ENCODE results near the gene ZNF438. TPM values are rescaled to one million over a fixed set of nuclear protein-coding genes. Genes with fewer than 3 reads are reported as not detected.

The ZNF438 gene
- total RNA-seq, 1 experiment from 2014 or later, result 2.0 TPM

DNA sequence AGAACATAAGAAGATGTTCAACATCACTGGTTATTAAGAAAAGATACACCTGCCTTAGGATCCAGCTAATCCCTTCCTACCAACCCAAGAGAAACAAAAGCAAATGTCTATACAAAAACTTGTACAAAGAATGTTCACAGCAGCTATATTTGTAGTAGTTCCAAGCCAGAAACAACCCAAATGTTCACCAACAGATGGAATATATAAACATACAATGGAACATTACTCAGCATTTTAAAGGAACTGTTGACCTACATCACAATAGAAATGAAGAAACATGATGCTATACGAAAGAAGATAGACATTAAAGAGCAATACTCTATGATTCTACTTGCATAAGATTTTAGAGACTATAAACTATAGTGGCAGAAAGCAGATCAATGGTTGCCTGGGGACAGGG is 149.4 kb downstream of the ZNF438 start:
- H3K9me3 ChIP-seq (ENCODE audit: control insufficient read depth, insufficient read depth, low read depth, low read length), result no peaks in the 10 kb centered on the region
- H3K4me1 ChIP-seq (ENCODE audit: control insufficient read depth, insufficient read depth, low read length), result no peaks in the 10 kb centered on the region; the same call in 1 of the 2 replicates
- POLR2A ChIA-PET, result no interaction called here
- TF ChIP-seq, protein P1, sequence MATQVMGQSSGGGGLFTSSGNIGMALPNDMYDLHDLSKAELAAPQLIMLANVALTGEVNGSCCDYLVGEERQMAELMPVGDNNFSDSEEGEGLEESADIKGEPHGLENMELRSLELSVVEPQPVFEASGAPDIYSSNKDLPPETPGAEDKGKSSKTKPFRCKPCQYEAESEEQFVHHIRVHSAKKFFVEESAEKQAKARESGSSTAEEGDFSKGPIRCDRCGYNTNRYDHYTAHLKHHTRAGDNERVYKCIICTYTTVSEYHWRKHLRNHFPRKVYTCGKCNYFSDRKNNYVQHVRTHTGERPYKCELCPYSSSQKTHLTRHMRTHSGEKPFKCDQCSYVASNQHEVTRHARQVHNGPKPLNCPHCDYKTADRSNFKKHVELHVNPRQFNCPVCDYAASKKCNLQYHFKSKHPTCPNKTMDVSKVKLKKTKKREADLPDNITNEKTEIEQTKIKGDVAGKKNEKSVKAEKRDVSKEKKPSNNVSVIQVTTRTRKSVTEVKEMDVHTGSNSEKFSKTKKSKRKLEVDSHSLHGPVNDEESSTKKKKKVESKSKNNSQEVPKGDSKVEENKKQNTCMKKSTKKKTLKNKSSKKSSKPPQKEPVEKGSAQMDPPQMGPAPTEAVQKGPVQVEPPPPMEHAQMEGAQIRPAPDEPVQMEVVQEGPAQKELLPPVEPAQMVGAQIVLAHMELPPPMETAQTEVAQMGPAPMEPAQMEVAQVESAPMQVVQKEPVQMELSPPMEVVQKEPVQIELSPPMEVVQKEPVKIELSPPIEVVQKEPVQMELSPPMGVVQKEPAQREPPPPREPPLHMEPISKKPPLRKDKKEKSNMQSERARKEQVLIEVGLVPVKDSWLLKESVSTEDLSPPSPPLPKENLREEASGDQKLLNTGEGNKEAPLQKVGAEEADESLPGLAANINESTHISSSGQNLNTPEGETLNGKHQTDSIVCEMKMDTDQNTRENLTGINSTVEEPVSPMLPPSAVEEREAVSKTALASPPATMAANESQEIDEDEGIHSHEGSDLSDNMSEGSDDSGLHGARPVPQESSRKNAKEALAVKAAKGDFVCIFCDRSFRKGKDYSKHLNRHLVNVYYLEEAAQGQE (IDR thresholded peaks at IDR 0.05; ENCODE audit: insufficient read depth in 1 of 2, low read depth in 2 of 2, low read length in 1 of 2), result no peak
- TF ChIP-seq TCF7L2 (IDR thresholded peaks at IDR 0.05; ENCODE audit: low read depth, low read length) (no peak), SIN3A (IDR thresholded peaks at IDR 0.05; ENCODE audit: borderline replicate concordance, insufficient read depth, low read depth, low read length) (no peak), CTCF (IDR thresholded peaks at IDR 0.05) (no peak)
- CTCF ChIA-PET, result no interaction called here
- H3K36me3 ChIP-seq (ENCODE audit: control insufficient read depth, insufficient read depth, low read length), result no peaks in the 10 kb centered on the region
- no TSS peak for BruUV-seq (replicated peaks)
- DNase-seq (ENCODE audit: low read depth, low spot score), result no peak
- no peak for ATAC-seq
- H3K4me3 ChIP-seq (ENCODE audit: low read depth in 2 of 2, low read length in 2 of 2), result no peak overlapping the region
- in situ Hi-C loops (cut with HindIII; ENCODE audit: low pct_unique_long_range_greater_than_20kb, low sequenced_read_pairs), result no loop called here
- no peak overlapping the region for H3K27ac ChIP-seq (ENCODE audit: low read length)
- intact Hi-C loops (cut with micrococcal nuclease; ENCODE audit: unreplicated experiment), result no loop called here
- H3K27me3 ChIP-seq (ENCODE audit: control insufficient read depth, insufficient read depth, low read length), result no peaks in the 10 kb centered on the region

- TF ChIP-seq POLR2AphosphoS5 (IDR thresholded peaks at IDR 0.05; ENCODE audit: low read depth, low read length) (no peak), TCF7L2 (IDR thresholded peaks at IDR 0.05; ENCODE audit: low read depth, low read length) (no peak)
- H3K27ac ChIP-seq (ENCODE audit: low read length), result no peak overlapping the region
- intact Hi-C loops (cut with micrococcal nuclease; ENCODE audit: unreplicated experiment) (no loop called here), in situ Hi-C loops (cut with HindIII; ENCODE audit: low pct_unique_long_range_greater_than_20kb, low sequenced_read_pairs) (no loop called here)
- no peaks in the 10 kb centered on the region for H3K27me3 ChIP-seq (ENCODE audit: control insufficient read depth, insufficient read depth, low read length)
- no peak for ATAC-seq
- no peaks in the 10 kb centered on the region for H3K9me3 ChIP-seq (ENCODE audit: control insufficient read depth, insufficient read depth, low read depth, low read length)
- no peak for DNase-seq (ENCODE audit: low read depth, low spot score)
- H3K4me3 ChIP-seq (ENCODE audit: low read depth in 2 of 2, low read length in 2 of 2), result no peak overlapping the region
- no peaks in the 10 kb centered on the region for H3K36me3 ChIP-seq (ENCODE audit: control insufficient read depth, insufficient read depth, low read length)
- no peaks in the 10 kb centered on the region for H3K4me1 ChIP-seq (ENCODE audit: control insufficient read depth, insufficient read depth, low read length)
- BruUV-seq (replicated peaks), result no TSS peak
- CTCF ChIA-PET, result no interaction called here
- POLR2A ChIA-PET, result no interaction called here
Measured at GRCh38 chr10:30878920-30879319, 152.7 kb downstream of the ZNF438 start.

DNA sequence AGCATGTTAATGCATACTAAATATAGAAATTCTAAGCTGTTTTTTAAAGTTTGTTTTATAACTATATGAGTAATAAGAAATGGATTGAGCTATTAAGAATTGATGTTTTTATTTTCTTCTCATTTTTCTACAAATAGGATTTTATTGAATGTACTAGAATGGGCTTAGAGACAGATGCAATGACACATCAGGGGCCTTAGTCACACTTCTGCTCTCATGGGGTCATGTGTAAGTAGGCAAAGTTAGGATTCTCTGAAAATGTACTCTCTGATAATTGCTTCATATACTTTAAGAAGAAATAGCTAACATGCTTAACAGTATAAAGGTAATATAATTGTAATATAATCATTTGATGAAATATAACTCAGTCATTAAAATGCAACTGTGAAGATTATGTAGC is 154.6 kb downstream of the ZNF438 start:
- no peaks in the 10 kb centered on the region for H3K36me3 ChIP-seq (ENCODE audit: control insufficient read depth, insufficient read depth, low read length)
- ChIA-PET CTCF (no interaction called here), POLR2A (no interaction called here)
- H3K27ac ChIP-seq (ENCODE audit: low read length), result no peak overlapping the region
- intact Hi-C loops (cut with micrococcal nuclease; ENCODE audit: unreplicated experiment) (no loop called here), in situ Hi-C loops (cut with HindIII; ENCODE audit: low pct_unique_long_range_greater_than_20kb, low sequenced_read_pairs) (no loop called here)
- TF ChIP-seq TCF7L2 (IDR thresholded peaks at IDR 0.05; ENCODE audit: low read depth, low read length) (no peak), SIN3A (IDR thresholded peaks at IDR 0.05; ENCODE audit: borderline replicate concordance, insufficient read depth, low read depth, low read length) (no peak), CTCF (IDR thresholded peaks at IDR 0.05) (no peak), POLR2AphosphoS5 (IDR thresholded peaks at IDR 0.05; ENCODE audit: low read depth, low read length) (no peak)
- TF ChIP-seq, protein P1 (IDR thresholded peaks at IDR 0.05; ENCODE audit: insufficient read depth in 1 of 2, low read depth in 2 of 2, low read length in 1 of 2), result no peak
- H3K4me1 ChIP-seq (ENCODE audit: control insufficient read depth, insufficient read depth, low read length), result no peaks in the 10 kb centered on the region
- H3K9me3 ChIP-seq (ENCODE audit: control insufficient read depth, insufficient read depth, low read depth, low read length), result no peaks in the 10 kb centered on the region
- ATAC-seq (no peak), DNase-seq (ENCODE audit: low read depth, low spot score) (no peak)
- no peaks in the 10 kb centered on the region for H3K27me3 ChIP-seq (ENCODE audit: control insufficient read depth, insufficient read depth, low read length)
- no TSS peak for BruUV-seq (replicated peaks)
- H3K4me3 ChIP-seq (ENCODE audit: low read depth in 2 of 2, low read length in 2 of 2), result no peak overlapping the region

All from Panc1 (cell line).